Hepatocyte (in vitro differentiated cells): Measurements from ENCODE around the gene ZBTB43.

Experiments
- EZH2 ChIP-seq: fragments of 200-600 bp; sonication (generic); IDR thresholded peaks from 2 replicates; pipeline ENCODE4 v1.6.1; 2016; ENCODE audit warnings: antibody characterized with exemption, mild to moderate bottlenecking, borderline replicate concordance
- EZH2phosphoT487 ChIP-seq: fragments of 200-600 bp; sonication (generic); IDR thresholded peaks from one replicate; pipeline ENCODE4 v1.6.1; 2018; ENCODE audit warnings: antibody characterized with exemption, mild to moderate bottlenecking, low read depth, moderate library complexity; ENCODE audit not compliant: unreplicated experiment, severe bottlenecking
- TF ChIP-seq, protein P1 (sequence below): fragments of 200-600 bp; sonication (generic); IDR thresholded peaks from 2 replicates; pipeline ENCODE4 v1.5.1; 2016; ENCODE audit warnings: antibody characterized with exemption, mild to moderate bottlenecking; ENCODE audit not compliant: poor library complexity

DNA sequence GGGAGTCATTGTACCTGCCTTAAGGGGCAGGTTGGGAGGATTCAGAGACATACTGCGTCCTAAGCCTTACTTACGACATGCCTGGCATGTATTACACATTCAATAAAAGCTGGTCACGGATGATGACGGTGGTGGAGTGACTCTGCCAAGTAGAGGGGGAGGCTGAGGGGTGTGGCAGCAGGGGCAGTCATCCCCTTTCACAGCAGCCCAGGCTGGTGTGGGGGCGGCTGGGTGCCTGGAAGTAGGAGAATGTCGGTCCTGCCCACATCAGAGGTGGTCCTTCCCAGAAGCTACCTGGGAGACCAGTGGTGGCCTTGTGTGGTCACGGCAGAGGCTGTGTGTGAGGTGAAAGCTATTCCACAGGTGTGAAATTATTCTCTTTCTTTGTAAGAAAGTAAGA, 64.5 kb downstream of the ZBTB43 start:
- TF ChIP-seq, protein P1, sequence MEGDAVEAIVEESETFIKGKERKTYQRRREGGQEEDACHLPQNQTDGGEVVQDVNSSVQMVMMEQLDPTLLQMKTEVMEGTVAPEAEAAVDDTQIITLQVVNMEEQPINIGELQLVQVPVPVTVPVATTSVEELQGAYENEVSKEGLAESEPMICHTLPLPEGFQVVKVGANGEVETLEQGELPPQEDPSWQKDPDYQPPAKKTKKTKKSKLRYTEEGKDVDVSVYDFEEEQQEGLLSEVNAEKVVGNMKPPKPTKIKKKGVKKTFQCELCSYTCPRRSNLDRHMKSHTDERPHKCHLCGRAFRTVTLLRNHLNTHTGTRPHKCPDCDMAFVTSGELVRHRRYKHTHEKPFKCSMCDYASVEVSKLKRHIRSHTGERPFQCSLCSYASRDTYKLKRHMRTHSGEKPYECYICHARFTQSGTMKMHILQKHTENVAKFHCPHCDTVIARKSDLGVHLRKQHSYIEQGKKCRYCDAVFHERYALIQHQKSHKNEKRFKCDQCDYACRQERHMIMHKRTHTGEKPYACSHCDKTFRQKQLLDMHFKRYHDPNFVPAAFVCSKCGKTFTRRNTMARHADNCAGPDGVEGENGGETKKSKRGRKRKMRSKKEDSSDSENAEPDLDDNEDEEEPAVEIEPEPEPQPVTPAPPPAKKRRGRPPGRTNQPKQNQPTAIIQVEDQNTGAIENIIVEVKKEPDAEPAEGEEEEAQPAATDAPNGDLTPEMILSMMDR, result no peak
- TF ChIP-seq EZH2, result no peak
- TF ChIP-seq EZH2phosphoT487, result no peak
